ENCODE results near the gene DENND6B. TPM values are rescaled to one million over a fixed set of nuclear protein-coding genes. Genes with fewer than 3 reads are reported as not detected.
A peak's percentile ranks its signal among the peaks of the same experiment; 100 is the strongest.

DENND6B gene
- total and polyA plus RNA-seq, 12 donors: 1.1 to 3.6 (median 2.0) TPM

- no peak for ATAC-seq
- TF ChIP-seq, protein P1, sequence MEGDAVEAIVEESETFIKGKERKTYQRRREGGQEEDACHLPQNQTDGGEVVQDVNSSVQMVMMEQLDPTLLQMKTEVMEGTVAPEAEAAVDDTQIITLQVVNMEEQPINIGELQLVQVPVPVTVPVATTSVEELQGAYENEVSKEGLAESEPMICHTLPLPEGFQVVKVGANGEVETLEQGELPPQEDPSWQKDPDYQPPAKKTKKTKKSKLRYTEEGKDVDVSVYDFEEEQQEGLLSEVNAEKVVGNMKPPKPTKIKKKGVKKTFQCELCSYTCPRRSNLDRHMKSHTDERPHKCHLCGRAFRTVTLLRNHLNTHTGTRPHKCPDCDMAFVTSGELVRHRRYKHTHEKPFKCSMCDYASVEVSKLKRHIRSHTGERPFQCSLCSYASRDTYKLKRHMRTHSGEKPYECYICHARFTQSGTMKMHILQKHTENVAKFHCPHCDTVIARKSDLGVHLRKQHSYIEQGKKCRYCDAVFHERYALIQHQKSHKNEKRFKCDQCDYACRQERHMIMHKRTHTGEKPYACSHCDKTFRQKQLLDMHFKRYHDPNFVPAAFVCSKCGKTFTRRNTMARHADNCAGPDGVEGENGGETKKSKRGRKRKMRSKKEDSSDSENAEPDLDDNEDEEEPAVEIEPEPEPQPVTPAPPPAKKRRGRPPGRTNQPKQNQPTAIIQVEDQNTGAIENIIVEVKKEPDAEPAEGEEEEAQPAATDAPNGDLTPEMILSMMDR (IDR thresholded peaks at IDR 0.05): no peak
- no peaks in the 10 kb centered on the region for H3K27me3 ChIP-seq
- DNase-seq: no peak
- H3K4me3 ChIP-seq: no peak overlapping the region
- H3K4me1 ChIP-seq: peaks cover 0 to 20% (median 14%) of the 10 kb centered on the region in 9 donors
- intact Hi-C loops (cut with DNase I): loop anchor here in 7 of 10 donors (5.0 kb wide), 3 partner anchors 37 to 77 kb away; partner anchors contain the start of gene HDAC10 (in 3 of the 7)
- H3K36me3 ChIP-seq: no peaks in the 10 kb centered on the region
- 96 to 97% methylated on average over 6 of the region's 6 CpGs for WGBS, 2 donors
- H3K27ac ChIP-seq: no peak overlapping the region
- no peaks in the 10 kb centered on the region for H3K9me3 ChIP-seq
Observed at GRCh38 chr22:50329236-50329635, 2.4 kb upstream of the DENND6B start.

GRCh38 chr22:50327711-50328019 is 853 bp upstream of the DENND6B start:
- Histone ChIP-seq H3K4me1 (peaks cover 0 to 20% (median 14%) of the 10 kb centered on the region in 9 donors), H3K36me3 (no peaks in the 10 kb centered on the region), H3K9me3 (no peaks in the 10 kb centered on the region), H3K27ac (peak overlapping the region; percentile 89 to 100 (median 96)), H3K4me3 (peak overlapping the region; percentile 44 to 98 (median 80)), H3K27me3 (no peaks in the 10 kb centered on the region)
- intact Hi-C loops (cut with DNase I): loop anchor here in 9 of 10 donors (1.0 to 5.0 kb wide), 8 partner anchors 19 to 75 kb away; partner anchors contain the start of genes HDAC10 (in 3 of the 9) and MAPK11 (in 1 of the 9)
- DNase-seq (no peak), ATAC-seq (no peak)
- WGBS, 2 donors: 75 to 76% methylated on average over 22 of the region's 22 CpGs
- TF ChIP-seq, protein P1 (IDR thresholded peaks at IDR 0.05): no peak

GRCh38 chr22:50326225-50326955 is 422 bp downstream of the DENND6B start:
- ATAC-seq (peak in 7 of 8 donors; percentile 1 to 25 (median 6)), DNase-seq (no peak)
- intact Hi-C loops (cut with DNase I): loop anchor here in 8 of 10 donors (2.0 to 5.0 kb wide), 7 partner anchors 18 to 74 kb away; partner anchors contain the start of genes HDAC10 (in 3 of the 8) and MAPK11 (in 1 of the 8)
- Histone ChIP-seq H3K9me3 (no peaks in the 10 kb centered on the region), H3K27me3 (no peaks in the 10 kb centered on the region), H3K4me1 (peaks cover 0 to 20% (median 14%) of the 10 kb centered on the region in 9 donors), H3K27ac (peak overlapping the region in 7 of 10 donors; percentile 33 to 89 (median 52)), H3K4me3 (peak overlapping the region; percentile 31 to 98 (median 80)), H3K36me3 (no peaks in the 10 kb centered on the region)
- WGBS, 2 donors: 14 to 23% methylated on average over 33 to 56 of the region's 56 CpGs
- TF ChIP-seq, protein P1 (IDR thresholded peaks at IDR 0.05): no peak

- ATAC-seq (no peak), DNase-seq (no peak)
- Histone ChIP-seq H3K27me3 (no peaks in the 10 kb centered on the region), H3K36me3 (no peaks in the 10 kb centered on the region), H3K4me1 (peaks cover 0 to 20% (median 14%) of the 10 kb centered on the region in 9 donors), H3K9me3 (no peaks in the 10 kb centered on the region), H3K27ac (no peak overlapping the region), H3K4me3 (peak overlapping the region in 5 of 10 donors; percentile 79 to 98 (median 86))
- TF ChIP-seq, protein P1 (IDR thresholded peaks at IDR 0.05): no peak
- 90 to 95% methylated on average over 19 of the region's 19 CpGs for WGBS, 2 donors
- intact Hi-C loops (cut with DNase I): loop anchor here in 8 of 10 donors (2.0 to 5.0 kb wide), 7 partner anchors 17 to 73 kb away; partner anchors contain the start of genes HDAC10 (in 3 of the 8) and MAPK11 (in 1 of the 8)
Observed at GRCh38 chr22:50325444-50326224, 1.2 kb downstream of the DENND6B start.

Data from heart right ventricle (tissue), 16 donors.